AG04450 (cell line): ENCODE measurements around the gene DNAAF1. TPM values are rescaled to one million over a fixed set of nuclear protein-coding genes. Genes with fewer than 3 reads are reported as not detected.

Experiments used
- CTCF ChIA-PET: fragments of 300-600, 350-600 bp; formaldehyde crosslinking; extraction: SDS; loops from one replicate; lab custom pipeline; 2022; ENCODE audit warnings: antibody characterized with exemption, inconsistent platforms; lab: Charles Lee
- POLR2A ChIA-PET: fragments of 350-600 bp; formaldehyde crosslinking; extraction: SDS; loops from one replicate; lab custom pipeline; 2021; ENCODE audit warnings: antibody characterized with exemption, inconsistent platforms; lab: Yijun Ruan, JAX
- DNase-seq: peaks from one replicate; pipeline ENCODE4 v3.0.0-alpha.2; 2011; ENCODE audit warnings: low read depth, low spot score
- H3K27ac ChIP-seq: one replicate; pipeline ENCODE4 v1.5.1; 2012; ENCODE audit warnings: low read depth, low read length, control low read depth
- H3K27me3 ChIP-seq: one replicate; pipeline ENCODE4 v1.6.0; 2012; ENCODE audit warnings: low read length; ENCODE audit not compliant: control insufficient read depth, insufficient read depth
- H3K4me3 ChIP-seq: 2 replicates; pipeline ENCODE4 v1.5.1; 2011; ENCODE audit warnings: mild to moderate bottlenecking, low read depth, low read length, control low read depth
- H3K9me3 ChIP-seq: 2 replicates; pipeline ENCODE4 v1.5.1; 2012; ENCODE audit warnings: low read length; ENCODE audit not compliant: control insufficient read depth, insufficient read depth
- CTCF ChIP-seq: IDR thresholded peaks from 2 replicates; pipeline ENCODE4 v1.5.1; 2011; ENCODE audit warnings: low read depth, low read length, control low read depth, inconsistent platforms
- polyA plus RNA-seq: library from polyadenylated mRNA; depleted of rRNA; stranded (reverse); fragments of >200 nt; gene quantifications from 2 replicates; pipeline ENCODE4 v1.2.3, GENCODE V29; 2011

Gene DNAAF1
- polyA plus RNA-seq, 1 experiment, result not detected

- H3K27me3 ChIP-seq, result no peaks in the 10 kb centered on the region
- TF ChIP-seq CTCF, result no peak
- no peak overlapping the region for H3K4me3 ChIP-seq
- ChIA-PET POLR2A (no interaction called here), CTCF (no interaction called here)
- no peaks in the 10 kb centered on the region; the same call in 1 of the 2 replicates for H3K9me3 ChIP-seq
- no peak for DNase-seq
- H3K27ac ChIP-seq, result no peak overlapping the region
Observed at GRCh38 chr16:84136331-84137125, 8.6 kb upstream of the DNAAF1 start.

GRCh38 chr16:84137287-84137686 is 7.8 kb upstream of the DNAAF1 start:
- ChIA-PET CTCF (interaction anchor here (0.8 kb wide), 1 partner anchor 50 kb away, joined by 3 read pairs; the partner anchor contains the start of gene TAF1C), POLR2A (no interaction called here)
- Histone ChIP-seq H3K9me3 (no peaks in the 10 kb centered on the region; the same call in 1 of the 2 replicates), H3K27me3 (no peaks in the 10 kb centered on the region), H3K27ac (no peak overlapping the region), H3K4me3 (no peak overlapping the region)
- no peak for DNase-seq
- TF ChIP-seq CTCF, result no peak

- TF ChIP-seq CTCF, result no peak
- Histone ChIP-seq H3K9me3 (no peaks in the 10 kb centered on the region; the same call in 1 of the 2 replicates), H3K27ac (no peak overlapping the region), H3K27me3 (no peaks in the 10 kb centered on the region), H3K4me3 (no peak overlapping the region)
- no peak for DNase-seq
- ChIA-PET CTCF (interaction anchor here (0.6 to 1.3 kb wide), 4 partner anchors 21 to 49 kb away, joined by 3 to 4 read pairs (median 3); partner anchors contain the start of genes MBTPS1 and TAF1C), POLR2A (no interaction called here)
Observed at GRCh38 chr16:84137769-84138357, 7.2 kb upstream of the DNAAF1 start.

GRCh38 chr16:84138500-84138823 is 6.6 kb upstream of the DNAAF1 start:
- no peaks in the 10 kb centered on the region; the same call in 1 of the 2 replicates for H3K9me3 ChIP-seq
- no peaks in the 10 kb centered on the region for H3K27me3 ChIP-seq
- no peak for DNase-seq
- H3K27ac ChIP-seq, result no peak overlapping the region
- CTCF ChIA-PET, result interaction anchor here (0.6 to 1.3 kb wide), 3 partner anchors 22 to 40 kb away, joined by 3 to 4 read pairs (median 3); partner anchors contain the start of gene MBTPS1
- no peak overlapping the region for H3K4me3 ChIP-seq
- POLR2A ChIA-PET, result no interaction called here
- TF ChIP-seq CTCF, result no peak
